Measurements from ENCODE around the gene RNLS. TPM values are rescaled to one million over a fixed set of nuclear protein-coding genes. Genes with fewer than 3 reads are reported as not detected.

The RNLS gene
- polyA plus RNA-seq, 3 donors, result 3.3 to 3.9 (median 3.7) TPM

DNA sequence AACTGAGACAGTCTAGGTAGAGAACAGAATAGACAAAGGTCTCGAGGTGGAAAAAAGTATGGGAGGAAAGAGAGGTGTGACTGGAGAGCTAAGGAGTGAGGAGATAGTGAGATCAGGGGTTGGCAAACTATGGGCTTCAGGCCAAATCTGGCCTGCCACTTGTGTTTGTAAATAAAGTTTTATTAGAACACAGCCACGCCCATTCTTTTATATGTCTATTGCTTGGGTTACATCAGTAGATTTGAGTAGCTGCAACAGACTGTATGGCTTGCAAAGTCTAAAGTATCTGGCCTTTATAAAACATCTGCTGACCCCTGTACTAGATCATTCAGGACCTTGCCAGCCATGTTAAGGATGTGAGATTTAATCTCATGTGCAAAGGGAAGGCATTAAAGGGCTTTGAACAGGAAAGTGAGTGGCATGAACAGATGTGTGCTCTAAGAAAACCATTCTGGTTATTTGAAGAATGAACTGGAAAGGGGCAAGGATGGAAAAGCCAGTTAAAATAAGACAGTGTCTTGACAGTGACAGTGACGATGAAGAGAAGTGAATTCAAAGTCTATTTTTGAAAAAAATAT, 240.3 kb downstream of the RNLS start:
- H3K27me3 ChIP-seq (ENCODE audit: control insufficient read depth in 2 of 2, insufficient read depth in 2 of 2, low read length in 2 of 2), result no peaks in the 10 kb centered on the region
- H3K4me3 ChIP-seq (replicated peaks in 1 of 3; ENCODE audit: low read depth in 2 of 3, low read length in 3 of 3), result no peak overlapping the region
- peaks cover under 1% of the 10 kb centered on the region for H3K4me1 Mint-ChIP-seq
- no peak overlapping the region for H2AFZ ChIP-seq (ENCODE audit: insufficient read depth, low read depth, low read length, poor library complexity, severe bottlenecking)
- H4K20me1 ChIP-seq (ENCODE audit: insufficient read depth, low read length), result no peaks in the 10 kb centered on the region
- intact Hi-C loops (cut with micrococcal nuclease), result no loop called here
- DNase-seq, result no peak
- H3K36me3 Mint-ChIP-seq, result no peaks in the 10 kb centered on the region
- H3K27ac Mint-ChIP-seq, result no peak overlapping the region
- H3K9me3 ChIP-seq (replicated peaks in 1 of 2; ENCODE audit: control insufficient read depth in 1 of 2, insufficient read depth in 1 of 2, low read length in 2 of 2), result no peaks in the 10 kb centered on the region
- H3K4me3 Mint-ChIP-seq, result no peak overlapping the region
- no peak overlapping the region for H3K4me2 ChIP-seq (replicated peaks; ENCODE audit: extremely low read depth, low read length, poor library complexity, severe bottlenecking)
- 100% methylated on average over 3 of the region's 3 CpGs for WGBS (ENCODE audit: insufficient coverage)
- H3K4me1 ChIP-seq (ENCODE audit: control insufficient read depth in 1 of 2, insufficient read depth in 2 of 2, low read length in 2 of 2), result no peaks in the 10 kb centered on the region
- H3K27me3 Mint-ChIP-seq (ENCODE audit: low read depth in 3 of 3), result peaks cover 0 to 3% (median 0%) of the 10 kb centered on the region in 3 donors
- H3K36me3 ChIP-seq (replicated peaks in 1 of 2; ENCODE audit: control insufficient read depth in 1 of 2, insufficient read depth in 2 of 2, low read length in 2 of 2), result no peaks in the 10 kb centered on the region
- H3K27ac ChIP-seq (ENCODE audit: low read depth in 1 of 2, low read length in 2 of 2), result no peak overlapping the region
- peaks cover 0 to 5% (median 0%) of the 10 kb centered on the region in 7 donors for H3K9me3 Mint-ChIP-seq
- no peak overlapping the region for H3K9ac ChIP-seq (ENCODE audit: insufficient read depth, low read length, poor library complexity, severe bottlenecking)
- TF ChIP-seq, protein P1, sequence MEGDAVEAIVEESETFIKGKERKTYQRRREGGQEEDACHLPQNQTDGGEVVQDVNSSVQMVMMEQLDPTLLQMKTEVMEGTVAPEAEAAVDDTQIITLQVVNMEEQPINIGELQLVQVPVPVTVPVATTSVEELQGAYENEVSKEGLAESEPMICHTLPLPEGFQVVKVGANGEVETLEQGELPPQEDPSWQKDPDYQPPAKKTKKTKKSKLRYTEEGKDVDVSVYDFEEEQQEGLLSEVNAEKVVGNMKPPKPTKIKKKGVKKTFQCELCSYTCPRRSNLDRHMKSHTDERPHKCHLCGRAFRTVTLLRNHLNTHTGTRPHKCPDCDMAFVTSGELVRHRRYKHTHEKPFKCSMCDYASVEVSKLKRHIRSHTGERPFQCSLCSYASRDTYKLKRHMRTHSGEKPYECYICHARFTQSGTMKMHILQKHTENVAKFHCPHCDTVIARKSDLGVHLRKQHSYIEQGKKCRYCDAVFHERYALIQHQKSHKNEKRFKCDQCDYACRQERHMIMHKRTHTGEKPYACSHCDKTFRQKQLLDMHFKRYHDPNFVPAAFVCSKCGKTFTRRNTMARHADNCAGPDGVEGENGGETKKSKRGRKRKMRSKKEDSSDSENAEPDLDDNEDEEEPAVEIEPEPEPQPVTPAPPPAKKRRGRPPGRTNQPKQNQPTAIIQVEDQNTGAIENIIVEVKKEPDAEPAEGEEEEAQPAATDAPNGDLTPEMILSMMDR (IDR thresholded peaks at IDR 0.05), result no peak
- H3K79me2 ChIP-seq (ENCODE audit: insufficient read depth, low read length), result no peaks in the 10 kb centered on the region

DNA sequence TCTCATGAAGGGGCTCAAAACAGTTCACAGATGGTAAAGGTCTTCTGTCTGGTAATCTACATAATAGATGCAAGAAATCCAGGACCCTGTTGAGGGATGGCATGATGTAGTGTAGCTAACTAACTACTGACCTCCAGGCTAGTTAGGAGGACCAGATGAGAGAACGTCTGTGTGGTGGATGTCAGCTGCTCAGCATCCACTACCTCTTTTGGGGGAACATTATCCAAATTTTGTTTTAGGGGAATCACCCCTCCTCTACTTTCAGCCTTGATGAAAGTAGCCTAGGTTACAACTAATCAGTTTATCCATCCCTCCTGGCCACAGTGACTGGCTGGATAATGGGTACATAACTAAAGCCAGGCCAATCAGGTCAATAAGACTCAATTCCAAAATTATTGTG, 246.0 kb downstream of the RNLS start:
- H3K4me3 Mint-ChIP-seq, result no peak overlapping the region
- TF ChIP-seq, protein P1 (IDR thresholded peaks at IDR 0.05), result no peak
- Histone ChIP-seq H2AFZ (ENCODE audit: insufficient read depth, low read depth, low read length, poor library complexity, severe bottlenecking) (no peak overlapping the region), H3K4me3 (replicated peaks in 1 of 3; ENCODE audit: low read depth in 2 of 3, low read length in 3 of 3) (no peak overlapping the region), H4K20me1 (ENCODE audit: insufficient read depth, low read length) (no peaks in the 10 kb centered on the region), H3K4me2 (replicated peaks; ENCODE audit: extremely low read depth, low read length, poor library complexity, severe bottlenecking) (no peak overlapping the region), H3K9me3 (replicated peaks in 1 of 2; ENCODE audit: control insufficient read depth in 1 of 2, insufficient read depth in 1 of 2, low read length in 2 of 2) (no peaks in the 10 kb centered on the region), H3K27ac (ENCODE audit: low read depth in 1 of 2, low read length in 2 of 2) (peak overlapping the region in 1 of 2 donors; percentile 37), H3K36me3 (replicated peaks in 1 of 2; ENCODE audit: control insufficient read depth in 1 of 2, insufficient read depth in 2 of 2, low read length in 2 of 2) (no peaks in the 10 kb centered on the region), H3K79me2 (ENCODE audit: insufficient read depth, low read length) (no peaks in the 10 kb centered on the region), H3K4me1 (ENCODE audit: control insufficient read depth in 1 of 2, insufficient read depth in 2 of 2, low read length in 2 of 2) (peaks cover 27 to 34% of the 10 kb centered on the region in 2 donors), H3K9ac (ENCODE audit: insufficient read depth, low read length, poor library complexity, severe bottlenecking) (no peak overlapping the region), H3K27me3 (ENCODE audit: control insufficient read depth in 2 of 2, insufficient read depth in 2 of 2, low read length in 2 of 2) (no peaks in the 10 kb centered on the region)
- H3K27me3 Mint-ChIP-seq (ENCODE audit: low read depth in 3 of 3), result peaks cover 0 to 6% (median 0%) of the 10 kb centered on the region in 3 donors
- intact Hi-C loops (cut with micrococcal nuclease), result no loop called here
- H3K36me3 Mint-ChIP-seq, result no peaks in the 10 kb centered on the region
- WGBS (ENCODE audit: insufficient coverage), result no CpG with 5 or more reads among the region's 1 CpG
- H3K9me3 Mint-ChIP-seq, result peaks cover 0 to 5% (median 0%) of the 10 kb centered on the region in 7 donors
- H3K27ac Mint-ChIP-seq, result peak overlapping the region in 2 of 7 donors; percentile 41 to 63
- DNase-seq, result no peak
- H3K4me1 Mint-ChIP-seq, result peaks cover 35% of the 10 kb centered on the region

Data from CD14-positive monocyte (primary cell).